Osteoblast (primary cell): Measurements from ENCODE around the gene VPS13D. TPM values are rescaled to one million over a fixed set of nuclear protein-coding genes. Genes with fewer than 3 reads are reported as not detected.
"Not testable (repeated sequence)": the region's sequence is repeated elsewhere in the genome, so short reads cannot be mapped to it uniquely, and the experiment has no call there.

Experiments
- DNase-seq: peaks from one replicate; pipeline ENCODE4 v3.0.0; 2011; ENCODE audit warnings: low spot score, mixed read lengths; ENCODE audit not compliant: insufficient read length; ENCODE audit errors: missing footprints
- H2AFZ ChIP-seq: 2 replicates; pipeline ENCODE4 v1.6.0; 2011; ENCODE audit warnings: mild to moderate bottlenecking, low read length
- H3K27ac ChIP-seq: 2 replicates; pipeline ENCODE4 v1.5.1; 2011; ENCODE audit warnings: mild to moderate bottlenecking, low read depth, low read length, moderate library complexity
- H3K27me3 ChIP-seq: 2 replicates; pipeline ENCODE4 v1.6.0; 2012; ENCODE audit warnings: mild to moderate bottlenecking, control low read depth, inconsistent platforms, low read length, moderate library complexity; ENCODE audit not compliant: insufficient read depth
- H3K36me3 ChIP-seq: 2 replicates; pipeline ENCODE4 v1.5.1; 2011; ENCODE audit warnings: mild to moderate bottlenecking, low read length, control low read depth, moderate library complexity; ENCODE audit not compliant: insufficient read depth
- H3K4me1 ChIP-seq: 2 replicates; pipeline ENCODE4 v1.5.1; 2011; ENCODE audit warnings: mild to moderate bottlenecking, low read length, control low read depth, moderate library complexity; ENCODE audit not compliant: insufficient read depth
- H3K4me2 ChIP-seq: 2 replicates; pipeline ENCODE4 v1.6.0; 2011; ENCODE audit warnings: mild to moderate bottlenecking, low read length; ENCODE audit not compliant: insufficient read depth
- H3K4me3 ChIP-seq: fragments of 200-600 bp; sonication (generic); 3 replicates; pipeline ENCODE4 v1.5.1; 2012; ENCODE audit warnings: mild to moderate bottlenecking, low read length, inconsistent platforms; ENCODE audit not compliant: insufficient read depth
- H3K79me2 ChIP-seq: 2 replicates; pipeline ENCODE4 v1.6.0; 2012; ENCODE audit warnings: mild to moderate bottlenecking, low read length, control low read depth, inconsistent platforms; ENCODE audit not compliant: insufficient read depth
- H3K9me3 ChIP-seq: 2 replicates; pipeline ENCODE4 v1.5.1; 2011; ENCODE audit warnings: low read depth, low read length, control low read depth
- H4K20me1 ChIP-seq: 2 replicates; pipeline ENCODE4 v1.6.0; 2012; ENCODE audit warnings: mild to moderate bottlenecking, low read length, control low read depth; ENCODE audit not compliant: insufficient read depth
- total RNA-seq: library from RNA; depleted of rRNA; stranded (reverse); fragments of >200 nt; gene quantifications from 2 replicates; pipeline ENCODE4 v1.2.3, GENCODE V29; 2012
- TF ChIP-seq, protein P1 (sequence below): IDR thresholded peaks from 2 replicates; pipeline ENCODE4 v1.5.1; 2011; ENCODE audit warnings: mild to moderate bottlenecking, low read depth, low read length, moderate library complexity; ENCODE audit errors: extremely low read depth

Gene VPS13D
- total RNA-seq, 1 donor = 48.5 TPM

DNA sequence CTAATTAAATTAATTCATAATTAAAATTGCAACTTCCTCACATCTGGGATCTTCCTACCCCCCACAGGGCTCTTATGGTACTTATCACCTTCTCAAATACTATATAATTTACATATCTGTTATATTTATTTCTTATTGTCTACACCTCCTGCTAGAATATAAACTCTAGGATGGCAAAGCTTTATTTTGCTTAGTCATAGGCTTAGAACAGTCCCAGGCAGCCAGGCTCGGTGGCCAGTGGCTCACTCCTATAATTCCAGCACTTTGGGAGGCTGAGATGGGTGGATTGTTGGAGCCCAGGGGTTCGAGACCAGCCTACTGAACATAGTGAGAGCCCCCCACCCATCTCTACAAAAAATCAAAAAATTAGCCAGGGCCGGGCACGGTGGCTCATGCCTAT, 10.0 kb upstream of the VPS13D start:
- TF ChIP-seq, protein P1, sequence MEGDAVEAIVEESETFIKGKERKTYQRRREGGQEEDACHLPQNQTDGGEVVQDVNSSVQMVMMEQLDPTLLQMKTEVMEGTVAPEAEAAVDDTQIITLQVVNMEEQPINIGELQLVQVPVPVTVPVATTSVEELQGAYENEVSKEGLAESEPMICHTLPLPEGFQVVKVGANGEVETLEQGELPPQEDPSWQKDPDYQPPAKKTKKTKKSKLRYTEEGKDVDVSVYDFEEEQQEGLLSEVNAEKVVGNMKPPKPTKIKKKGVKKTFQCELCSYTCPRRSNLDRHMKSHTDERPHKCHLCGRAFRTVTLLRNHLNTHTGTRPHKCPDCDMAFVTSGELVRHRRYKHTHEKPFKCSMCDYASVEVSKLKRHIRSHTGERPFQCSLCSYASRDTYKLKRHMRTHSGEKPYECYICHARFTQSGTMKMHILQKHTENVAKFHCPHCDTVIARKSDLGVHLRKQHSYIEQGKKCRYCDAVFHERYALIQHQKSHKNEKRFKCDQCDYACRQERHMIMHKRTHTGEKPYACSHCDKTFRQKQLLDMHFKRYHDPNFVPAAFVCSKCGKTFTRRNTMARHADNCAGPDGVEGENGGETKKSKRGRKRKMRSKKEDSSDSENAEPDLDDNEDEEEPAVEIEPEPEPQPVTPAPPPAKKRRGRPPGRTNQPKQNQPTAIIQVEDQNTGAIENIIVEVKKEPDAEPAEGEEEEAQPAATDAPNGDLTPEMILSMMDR = no peak
- Histone ChIP-seq H3K79me2 (no peaks in the 10 kb centered on the region), H3K4me1 (no peaks in the 10 kb centered on the region), H3K36me3 (no peaks in the 10 kb centered on the region), H3K27ac (no peak overlapping the region), H3K4me3 (no peak overlapping the region), H3K4me2 (no peak overlapping the region), H4K20me1 (no peaks in the 10 kb centered on the region), H3K9me3 (no peaks in the 10 kb centered on the region), H3K27me3 (peaks cover 17% of the 10 kb centered on the region), H2AFZ (no peak overlapping the region)
- no peak for DNase-seq

DNA sequence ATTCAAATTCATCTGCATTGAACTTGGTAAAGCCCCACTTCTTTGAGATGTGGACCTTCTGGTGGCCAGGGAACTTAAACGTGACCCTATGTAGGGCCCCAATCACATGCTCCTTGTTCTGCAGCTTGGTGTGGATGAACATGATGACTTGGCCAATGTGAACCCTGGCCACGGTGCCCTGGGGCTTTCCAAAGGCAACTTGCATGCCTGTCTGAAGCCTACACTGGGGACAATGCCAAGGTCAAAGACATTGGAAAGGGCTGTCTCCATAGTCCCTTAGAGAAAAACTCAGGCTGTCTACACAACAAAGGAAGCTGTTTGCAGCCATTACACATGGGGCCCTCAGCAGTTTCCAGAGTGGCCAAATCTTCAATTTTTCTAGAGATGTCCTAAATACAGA, 8.9 kb upstream of the VPS13D start:
- peaks cover 6% of the 10 kb centered on the region for H3K27me3 ChIP-seq
- no peak overlapping the region for H2AFZ ChIP-seq
- H3K27ac ChIP-seq = no peak overlapping the region
- H3K4me1 ChIP-seq = no peaks in the 10 kb centered on the region
- H3K9me3 ChIP-seq = no peaks in the 10 kb centered on the region
- H3K4me2 ChIP-seq = no peak overlapping the region
- H3K79me2 ChIP-seq = no peaks in the 10 kb centered on the region
- peak; percentile 58 for DNase-seq
- H4K20me1 ChIP-seq = no peaks in the 10 kb centered on the region
- H3K4me3 ChIP-seq = no peak overlapping the region
- TF ChIP-seq, protein P1 = no peak
- H3K36me3 ChIP-seq = no peaks in the 10 kb centered on the region

DNA sequence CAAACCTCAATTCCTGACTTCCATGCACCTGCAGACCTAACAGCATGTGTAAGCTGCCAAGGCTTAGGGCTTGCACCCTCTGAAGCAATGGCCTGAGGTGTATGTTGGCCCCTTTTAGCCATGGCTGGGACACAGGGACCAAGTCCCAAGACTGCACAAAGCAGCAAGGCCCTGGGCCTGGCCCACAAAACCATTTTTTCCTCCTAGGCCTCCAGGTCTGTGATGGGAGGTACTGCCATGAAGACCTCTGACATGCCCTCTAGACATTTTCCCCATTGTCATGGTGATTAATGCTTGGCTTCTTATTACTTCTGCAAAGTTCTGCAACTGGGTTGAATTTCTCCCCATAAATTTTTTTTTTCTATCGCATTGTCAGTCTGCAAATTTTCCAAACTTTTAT, 7.1 kb upstream of the VPS13D start:
- not testable (repeated sequence) for DNase-seq, H2AFZ ChIP-seq, H4K20me1 ChIP-seq, H3K27ac ChIP-seq, H3K9me3 ChIP-seq, H3K4me1 ChIP-seq, H3K36me3 ChIP-seq, H3K27me3 ChIP-seq, H3K79me2 ChIP-seq, H3K4me2 ChIP-seq, H3K4me3 ChIP-seq

DNA sequence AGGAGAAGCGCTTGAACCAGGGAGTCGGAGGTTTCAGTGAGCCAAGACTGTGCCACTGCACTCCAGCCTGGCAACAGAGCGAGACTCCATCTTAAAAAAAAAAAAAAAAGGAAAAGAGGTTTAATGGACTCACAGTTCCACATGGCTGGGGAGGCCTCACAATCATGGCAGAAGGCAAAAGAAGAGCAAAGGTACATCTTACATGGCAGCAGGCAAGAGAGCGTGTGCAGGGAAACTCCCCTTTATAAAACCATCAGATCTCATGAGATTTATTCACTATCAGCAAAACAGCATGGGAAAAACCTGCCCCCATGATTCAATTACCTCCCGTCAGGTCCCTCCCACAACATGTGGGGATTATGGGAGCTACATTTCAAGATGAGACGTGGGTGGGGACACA, 5.7 kb upstream of the VPS13D start:
- H2AFZ ChIP-seq, H3K36me3 ChIP-seq, H3K4me1 ChIP-seq, H4K20me1 ChIP-seq, H3K27ac ChIP-seq, H3K27me3 ChIP-seq, H3K9me3 ChIP-seq, H3K4me2 ChIP-seq, DNase-seq, H3K79me2 ChIP-seq, H3K4me3 ChIP-seq: not testable (repeated sequence)

DNA sequence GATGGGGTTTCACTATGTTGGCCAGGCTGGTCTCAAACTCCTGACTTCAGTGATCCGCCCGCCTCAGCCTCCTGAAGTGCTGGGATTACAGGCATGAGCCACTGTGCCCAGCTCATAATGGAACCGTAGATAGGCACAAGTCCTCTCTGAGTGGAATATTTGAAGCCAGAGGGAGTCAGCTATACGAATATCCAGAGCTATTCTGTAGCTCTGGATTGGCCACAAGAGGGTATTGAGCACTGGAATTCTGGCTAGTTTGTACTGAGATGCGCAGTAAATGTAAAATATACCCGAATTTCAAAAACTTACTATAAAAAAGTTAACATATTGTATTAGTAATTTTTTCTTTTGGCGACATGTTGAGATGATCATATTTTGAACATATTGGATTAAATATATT, 851 bp upstream of the VPS13D start:
- Histone ChIP-seq H3K9me3 (no peaks in the 10 kb centered on the region), H3K4me3 (no peak overlapping the region), H4K20me1 (peaks cover 12% of the 10 kb centered on the region), H3K79me2 (peaks cover 38% of the 10 kb centered on the region), H2AFZ (no peak overlapping the region), H3K27me3 (peaks cover 4% of the 10 kb centered on the region), H3K36me3 (no peaks in the 10 kb centered on the region), H3K4me2 (no peak overlapping the region), H3K27ac (no peak overlapping the region), H3K4me1 (peaks cover 4% of the 10 kb centered on the region)
- DNase-seq = no peak
- TF ChIP-seq, protein P1 = no peak
